ENCODE results near the gene ADAMTS14. TPM values are rescaled to one million over a fixed set of nuclear protein-coding genes. Genes with fewer than 3 reads are reported as not detected.

The ADAMTS14 gene
- polyA plus RNA-seq, 3 donors, result 0.05 TPM; not detected in 2

GRCh38 chr10:70745555-70745954, 73.2 kb downstream of the ADAMTS14 start:
- Histone ChIP-seq H3K9me3 (replicated peaks in 1 of 2; ENCODE audit: control insufficient read depth in 1 of 2, insufficient read depth in 1 of 2, low read length in 2 of 2) (no peaks in the 10 kb centered on the region), H3K27ac (ENCODE audit: low read depth in 1 of 2, low read length in 2 of 2) (no peak overlapping the region), H3K4me2 (replicated peaks; ENCODE audit: extremely low read depth, low read length, poor library complexity, severe bottlenecking) (no peak overlapping the region), H3K4me3 (replicated peaks in 1 of 3; ENCODE audit: low read depth in 2 of 3, low read length in 3 of 3) (no peak overlapping the region), H3K9ac (ENCODE audit: insufficient read depth, low read length, poor library complexity, severe bottlenecking) (no peak overlapping the region), H3K4me1 (ENCODE audit: control insufficient read depth in 1 of 2, insufficient read depth in 2 of 2, low read length in 2 of 2) (peaks cover 19 to 35% of the 10 kb centered on the region in 2 donors), H3K79me2 (ENCODE audit: insufficient read depth, low read length) (no peaks in the 10 kb centered on the region), H3K27me3 (ENCODE audit: control insufficient read depth in 2 of 2, insufficient read depth in 2 of 2, low read length in 2 of 2) (no peaks in the 10 kb centered on the region), H2AFZ (ENCODE audit: insufficient read depth, low read depth, low read length, poor library complexity, severe bottlenecking) (no peak overlapping the region), H4K20me1 (ENCODE audit: insufficient read depth, low read length) (no peaks in the 10 kb centered on the region), H3K36me3 (replicated peaks in 1 of 2; ENCODE audit: control insufficient read depth in 1 of 2, insufficient read depth in 2 of 2, low read length in 2 of 2) (no peaks in the 10 kb centered on the region)
- no peak for TF ChIP-seq CTCF (IDR thresholded peaks at IDR 0.05)
- peaks cover 0 to 5% (median 0%) of the 10 kb centered on the region in 7 donors for H3K9me3 Mint-ChIP-seq
- no peak for DNase-seq
- H3K27me3 Mint-ChIP-seq (ENCODE audit: low read depth in 3 of 3), result peaks cover 0 to 5% (median 2%) of the 10 kb centered on the region in 3 donors
- H3K27ac Mint-ChIP-seq, result no peak overlapping the region
- WGBS (ENCODE audit: insufficient coverage), result no CpG with 5 or more reads among the region's 2 CpGs
- H3K4me3 Mint-ChIP-seq, result no peak overlapping the region
- H3K36me3 Mint-ChIP-seq, result no peaks in the 10 kb centered on the region
- peaks cover 19% of the 10 kb centered on the region for H3K4me1 Mint-ChIP-seq
- intact Hi-C loops (cut with micrococcal nuclease), result no loop called here

GRCh38 chr10:70747192-70747965, 75.1 kb downstream of the ADAMTS14 start:
- no peaks in the 10 kb centered on the region for H3K9me3 ChIP-seq (replicated peaks in 1 of 2; ENCODE audit: control insufficient read depth in 1 of 2, insufficient read depth in 1 of 2, low read length in 2 of 2)
- no peak for DNase-seq
- H4K20me1 ChIP-seq (ENCODE audit: insufficient read depth, low read length), result no peaks in the 10 kb centered on the region
- no peaks in the 10 kb centered on the region for H3K36me3 ChIP-seq (replicated peaks in 1 of 2; ENCODE audit: control insufficient read depth in 1 of 2, insufficient read depth in 2 of 2, low read length in 2 of 2)
- 94% methylated on average over 12 of the region's 15 CpGs for WGBS (ENCODE audit: insufficient coverage)
- TF ChIP-seq CTCF (IDR thresholded peaks at IDR 0.05), result no peak
- H3K4me3 ChIP-seq (replicated peaks in 1 of 3; ENCODE audit: low read depth in 2 of 3, low read length in 3 of 3), result no peak overlapping the region
- intact Hi-C loops (cut with micrococcal nuclease), result no loop called here
- H3K4me2 ChIP-seq (replicated peaks; ENCODE audit: extremely low read depth, low read length, poor library complexity, severe bottlenecking), result no peak overlapping the region
- no peaks in the 10 kb centered on the region for H3K79me2 ChIP-seq (ENCODE audit: insufficient read depth, low read length)
- no peak overlapping the region for H3K27ac ChIP-seq (ENCODE audit: low read depth in 1 of 2, low read length in 2 of 2)
- no peak overlapping the region for H3K27ac Mint-ChIP-seq
- H3K4me3 Mint-ChIP-seq, result no peak overlapping the region
- no peak overlapping the region for H3K9ac ChIP-seq (ENCODE audit: insufficient read depth, low read length, poor library complexity, severe bottlenecking)
- H3K27me3 Mint-ChIP-seq (ENCODE audit: low read depth in 3 of 3), result peaks cover 0 to 7% (median 2%) of the 10 kb centered on the region in 3 donors
- H3K9me3 Mint-ChIP-seq, result peaks cover 0 to 7% (median 0%) of the 10 kb centered on the region in 7 donors
- no peak overlapping the region for H2AFZ ChIP-seq (ENCODE audit: insufficient read depth, low read depth, low read length, poor library complexity, severe bottlenecking)
- H3K4me1 ChIP-seq (ENCODE audit: control insufficient read depth in 1 of 2, insufficient read depth in 2 of 2, low read length in 2 of 2), result peaks cover 15 to 30% of the 10 kb centered on the region in 2 donors
- no peaks in the 10 kb centered on the region for H3K36me3 Mint-ChIP-seq
- H3K27me3 ChIP-seq (ENCODE audit: control insufficient read depth in 2 of 2, insufficient read depth in 2 of 2, low read length in 2 of 2), result no peaks in the 10 kb centered on the region
- peaks cover 16% of the 10 kb centered on the region for H3K4me1 Mint-ChIP-seq
